ENCODE measurements around the gene STX5. TPM values are rescaled to one million over a fixed set of nuclear protein-coding genes. Genes with fewer than 3 reads are reported as not detected.
"Not testable (repeated sequence)": the region's sequence is repeated elsewhere in the genome, so short reads cannot be mapped to it uniquely, and the experiment has no call there.

Gene STX5
- total and polyA plus RNA-seq, 4 donors: 31.1 to 48.5 (median 43.4) TPM

DNA sequence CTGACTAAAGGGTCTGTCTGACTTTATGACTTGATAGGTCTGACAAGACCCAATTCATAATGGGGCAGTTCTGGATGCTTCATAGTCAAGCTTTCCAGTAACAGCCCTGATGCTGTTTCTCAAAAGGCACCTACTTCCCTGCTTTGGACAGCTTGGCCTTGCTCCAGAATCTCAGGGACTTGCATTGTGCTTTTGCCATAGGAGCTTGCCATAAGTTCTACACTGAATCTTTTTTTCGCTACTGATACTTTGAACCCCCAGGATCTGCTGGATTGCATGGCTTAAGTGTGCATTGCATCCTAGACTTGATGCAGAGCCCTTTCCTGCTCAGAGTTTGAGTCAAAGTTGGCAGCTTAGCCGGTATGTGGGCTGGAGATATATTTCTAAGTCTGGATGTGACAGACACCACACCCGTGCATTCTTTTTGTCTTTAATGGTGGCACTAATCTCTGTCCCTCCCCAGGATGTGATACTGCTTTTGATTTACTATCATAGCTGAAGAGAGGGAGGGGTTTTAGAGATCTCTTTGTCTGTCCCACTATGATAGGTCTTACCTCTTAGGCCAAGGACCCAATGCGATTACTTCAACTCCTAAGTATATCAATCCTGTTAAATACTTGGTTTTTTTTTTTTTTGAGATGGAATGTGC, 32.0 kb upstream of the STX5 start:
- Histone ChIP-seq H3K27ac (ENCODE audit: low read depth, low read length) (no peak overlapping the region), H3K9me3 (ENCODE audit: control insufficient read depth, insufficient read depth, low read length) (no peaks in the 10 kb centered on the region), H3K27me3 (ENCODE audit: control insufficient read depth, insufficient read depth, low read length) (no peaks in the 10 kb centered on the region), H3K36me3 (ENCODE audit: control insufficient read depth, insufficient read depth, low read length) (peaks cover 2% of the 10 kb centered on the region), H3K4me3 (ENCODE audit: low read depth, low read length) (no peak overlapping the region), H3K4me1 (ENCODE audit: control insufficient read depth, insufficient read depth, low read length) (peaks cover 4% of the 10 kb centered on the region)
- WGBS (ENCODE audit: insufficient coverage): 71% methylated on average over 2 of the region's 4 CpGs
- DNase-seq (ENCODE audit: low read depth in 4 of 6, low spot score in 6 of 6): no peak

DNA sequence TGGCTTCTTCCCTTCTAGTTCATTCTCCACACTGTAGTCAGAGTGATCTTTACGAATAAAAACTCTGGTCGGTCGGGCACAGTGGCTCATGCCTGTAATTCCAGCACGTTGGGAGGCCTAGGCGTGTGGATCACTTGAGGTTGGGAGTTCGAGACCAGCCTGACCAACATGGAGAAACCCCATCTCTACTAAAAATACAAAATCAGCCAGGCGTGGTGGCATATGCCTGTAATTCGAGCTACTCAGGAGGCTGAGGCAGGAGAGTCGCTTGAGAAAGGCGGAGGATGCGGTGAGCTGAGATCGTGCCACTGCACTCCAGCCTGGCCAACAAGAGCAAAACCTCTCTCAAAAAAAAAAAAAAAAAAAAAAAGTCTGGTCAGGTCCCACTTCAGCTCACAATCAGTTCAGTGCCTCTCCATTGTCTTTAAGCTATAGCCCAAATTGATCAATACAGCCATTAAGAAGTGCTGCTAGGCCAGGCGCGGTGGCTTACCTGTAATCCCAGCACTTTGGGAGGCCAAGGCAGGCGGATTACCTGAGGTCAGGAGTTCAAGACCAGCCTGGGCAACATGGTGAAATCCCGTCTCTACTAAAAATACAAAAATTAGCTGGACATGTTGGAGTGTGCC, 29.8 kb upstream of the STX5 start:
- DNase-seq (ENCODE audit: low read depth in 4 of 6, low spot score in 6 of 6); H3K4me3 ChIP-seq (ENCODE audit: low read depth, low read length); H3K9me3 ChIP-seq (ENCODE audit: control insufficient read depth, insufficient read depth, low read length); H3K27me3 ChIP-seq (ENCODE audit: control insufficient read depth, insufficient read depth, low read length); H3K27ac ChIP-seq (ENCODE audit: low read depth, low read length); H3K36me3 ChIP-seq (ENCODE audit: control insufficient read depth, insufficient read depth, low read length): not testable (repeated sequence)
- H3K4me1 ChIP-seq (ENCODE audit: control insufficient read depth, insufficient read depth, low read length): peaks cover 17% of the 10 kb centered on the region
- WGBS (ENCODE audit: insufficient coverage): 88% methylated on average over 12 of the region's 16 CpGs

DNA sequence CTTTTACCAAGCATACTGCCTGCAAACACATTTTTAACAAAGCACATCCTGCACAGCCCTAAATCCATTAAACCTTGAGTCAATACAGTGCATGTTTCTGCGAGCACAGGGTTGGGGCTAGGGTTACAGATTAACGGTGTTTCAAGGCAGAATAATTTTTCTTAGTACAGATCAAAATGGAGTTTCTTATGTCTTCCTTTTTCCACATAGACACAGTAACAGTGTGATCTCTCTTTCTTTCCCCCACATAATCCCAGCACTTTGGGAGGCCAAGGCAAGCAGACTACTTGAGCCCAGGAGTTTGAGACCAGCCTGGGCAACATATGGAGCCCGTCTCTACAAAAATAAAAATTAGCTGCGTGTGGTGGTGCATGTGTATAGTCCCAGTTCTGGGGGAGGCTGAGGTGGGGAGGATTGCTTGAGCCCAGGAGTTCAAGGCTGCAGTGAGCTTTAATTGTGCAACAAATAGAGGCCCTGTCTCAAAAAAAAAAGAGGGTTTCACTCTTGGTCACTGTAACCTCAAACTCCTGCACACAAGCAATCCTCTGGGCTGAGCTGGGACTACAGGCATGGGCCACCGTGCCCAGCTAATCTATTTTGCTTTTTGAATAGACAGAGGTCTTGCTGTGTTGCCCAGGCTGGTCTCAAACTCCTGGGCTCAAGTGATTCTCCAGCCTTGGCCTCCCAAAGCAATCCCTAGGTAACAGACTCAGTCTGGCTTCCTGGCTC, 29.1 kb upstream of the STX5 start:
- Histone ChIP-seq H3K36me3 (ENCODE audit: control insufficient read depth, insufficient read depth, low read length) (no peaks in the 10 kb centered on the region), H3K27ac (ENCODE audit: low read depth, low read length) (no peak overlapping the region), H3K4me3 (ENCODE audit: low read depth, low read length) (no peak overlapping the region), H3K9me3 (ENCODE audit: control insufficient read depth, insufficient read depth, low read length) (no peaks in the 10 kb centered on the region), H3K4me1 (ENCODE audit: control insufficient read depth, insufficient read depth, low read length) (peaks cover 24% of the 10 kb centered on the region), H3K27me3 (ENCODE audit: control insufficient read depth, insufficient read depth, low read length) (no peaks in the 10 kb centered on the region)
- 100% methylated on average over 3 of the region's 5 CpGs for WGBS (ENCODE audit: insufficient coverage)
- DNase-seq (ENCODE audit: low read depth in 4 of 6, low spot score in 6 of 6): no peak

DNA sequence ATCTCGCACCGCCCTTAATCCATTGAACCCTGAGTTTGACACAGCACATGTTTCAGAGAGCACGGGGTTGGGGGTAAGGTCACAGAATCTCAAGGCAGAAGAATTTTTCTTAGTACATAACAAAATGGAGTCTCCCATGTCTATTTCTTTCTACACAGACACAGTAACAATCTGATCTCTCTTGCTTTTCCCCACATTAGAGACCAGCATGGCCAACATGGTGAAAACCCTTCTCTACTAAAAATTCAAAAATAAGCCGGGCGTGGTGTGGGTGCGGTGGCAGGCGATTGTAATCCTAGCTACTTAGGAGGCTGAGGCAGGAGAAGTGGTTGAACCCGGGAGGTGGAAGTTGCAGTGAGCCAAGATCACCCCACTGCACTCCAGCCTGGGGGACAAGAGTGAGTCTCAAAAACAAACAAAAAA, 27.4 kb upstream of the STX5 start:
- H3K9me3 ChIP-seq (ENCODE audit: control insufficient read depth, insufficient read depth, low read length); H3K36me3 ChIP-seq (ENCODE audit: control insufficient read depth, insufficient read depth, low read length); H3K4me3 ChIP-seq (ENCODE audit: low read depth, low read length); H3K27me3 ChIP-seq (ENCODE audit: control insufficient read depth, insufficient read depth, low read length); DNase-seq (ENCODE audit: low read depth in 4 of 6, low spot score in 6 of 6); H3K27ac ChIP-seq (ENCODE audit: low read depth, low read length): not testable (repeated sequence)
- peaks cover 25% of the 10 kb centered on the region for H3K4me1 ChIP-seq (ENCODE audit: control insufficient read depth, insufficient read depth, low read length)
- 83% methylated on average over 2 of the region's 8 CpGs for WGBS (ENCODE audit: insufficient coverage)

DNA sequence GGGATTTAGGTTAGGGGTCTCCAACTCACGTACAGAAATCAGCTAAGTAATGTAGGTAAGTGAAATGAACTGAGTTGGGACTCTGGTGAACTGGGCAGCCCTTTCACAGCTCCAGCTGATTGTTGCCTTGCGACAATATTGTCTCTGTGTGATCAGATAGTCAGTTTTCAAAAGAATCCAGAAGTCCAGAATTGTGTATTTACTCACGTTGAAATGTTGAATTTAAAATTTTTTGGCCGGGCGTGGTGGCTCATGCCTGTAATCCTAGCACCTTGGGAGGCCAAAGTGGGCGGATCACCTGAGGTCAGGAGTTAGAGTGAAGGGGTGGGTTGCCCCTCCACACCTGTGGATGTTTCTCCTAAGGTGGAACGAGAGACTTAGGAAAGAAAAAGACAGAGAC, 26.4 kb upstream of the STX5 start:
- Histone ChIP-seq H3K27me3 (ENCODE audit: control insufficient read depth, insufficient read depth, low read length) (no peaks in the 10 kb centered on the region), H3K9me3 (ENCODE audit: control insufficient read depth, insufficient read depth, low read length) (no peaks in the 10 kb centered on the region), H3K27ac (ENCODE audit: low read depth, low read length) (no peak overlapping the region), H3K4me3 (ENCODE audit: low read depth, low read length) (no peak overlapping the region), H3K36me3 (ENCODE audit: control insufficient read depth, insufficient read depth, low read length) (peaks cover 5% of the 10 kb centered on the region), H3K4me1 (ENCODE audit: control insufficient read depth, insufficient read depth, low read length) (peaks cover 25% of the 10 kb centered on the region)
- WGBS (ENCODE audit: insufficient coverage): 62% methylated on average over 6 of the region's 7 CpGs
- DNase-seq (ENCODE audit: low read depth in 4 of 6, low spot score in 6 of 6): no peak

DNA sequence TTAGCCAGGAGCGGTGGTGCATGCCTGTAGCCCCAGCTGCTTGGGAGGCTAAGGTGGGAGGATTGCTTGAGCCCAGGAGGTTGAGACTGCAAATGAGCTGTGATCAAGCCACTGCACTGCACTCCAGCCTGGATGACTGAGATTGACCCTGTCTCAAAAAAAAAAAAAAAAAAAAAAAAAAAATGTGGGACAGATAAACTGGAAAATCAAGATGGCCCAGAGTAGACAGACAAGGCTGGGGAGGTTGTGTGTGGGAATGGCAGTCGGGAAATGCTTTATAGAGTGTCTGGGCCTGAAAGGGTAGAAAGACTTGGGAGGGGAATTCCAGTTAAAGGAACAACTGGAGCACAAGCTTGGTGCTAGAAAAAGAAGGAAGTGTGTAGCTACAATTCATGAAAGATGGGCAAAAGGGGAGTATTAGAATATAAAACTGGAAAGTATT, 25.7 kb upstream of the STX5 start:
- Histone ChIP-seq H3K27ac (ENCODE audit: low read depth, low read length) (no peak overlapping the region), H3K4me1 (ENCODE audit: control insufficient read depth, insufficient read depth, low read length) (peaks cover 25% of the 10 kb centered on the region), H3K36me3 (ENCODE audit: control insufficient read depth, insufficient read depth, low read length) (peaks cover 10% of the 10 kb centered on the region), H3K9me3 (ENCODE audit: control insufficient read depth, insufficient read depth, low read length) (no peaks in the 10 kb centered on the region), H3K27me3 (ENCODE audit: control insufficient read depth, insufficient read depth, low read length) (no peaks in the 10 kb centered on the region), H3K4me3 (ENCODE audit: low read depth, low read length) (no peak overlapping the region)
- no peak for DNase-seq (ENCODE audit: low read depth in 4 of 6, low spot score in 6 of 6)
- 55% methylated on average over 2 of the region's 2 CpGs for WGBS (ENCODE audit: insufficient coverage)

DNA sequence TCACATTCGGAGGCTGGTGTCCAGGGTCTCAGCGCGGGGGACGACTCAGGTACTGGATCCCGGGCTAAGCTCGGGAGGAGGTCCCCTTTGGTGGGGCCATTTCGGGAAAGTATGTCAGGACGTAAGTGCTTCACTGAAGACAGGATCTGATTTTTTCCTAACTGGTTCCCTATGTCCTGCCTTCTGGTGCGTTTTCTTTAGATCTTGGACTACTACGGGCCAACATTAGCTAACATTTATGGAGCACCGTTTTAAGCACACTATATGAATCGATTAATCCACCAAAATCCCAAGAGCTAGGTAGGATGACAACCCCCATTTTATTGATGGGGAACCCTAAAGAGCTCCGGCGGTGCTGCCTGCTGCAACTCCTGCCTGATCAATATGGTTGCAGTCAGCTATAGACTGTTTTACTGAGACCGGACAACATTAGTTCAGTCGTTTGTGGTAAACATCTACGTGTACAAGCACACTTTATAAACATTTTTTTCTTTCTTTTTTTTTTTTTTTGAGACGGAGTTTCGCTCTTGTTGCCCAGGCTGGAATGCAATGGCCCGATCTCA, 24.6 kb upstream of the STX5 start:
- DNase-seq (ENCODE audit: low read depth in 4 of 6, low spot score in 6 of 6): no peak
- H3K4me3 ChIP-seq (ENCODE audit: low read depth, low read length): peak overlapping the region; percentile 100
- peaks cover 20% of the 10 kb centered on the region for H3K36me3 ChIP-seq (ENCODE audit: control insufficient read depth, insufficient read depth, low read length)
- no peaks in the 10 kb centered on the region for H3K27me3 ChIP-seq (ENCODE audit: control insufficient read depth, insufficient read depth, low read length)
- under 1% methylated on average over 16 of the region's 20 CpGs for WGBS (ENCODE audit: insufficient coverage)
- peak overlapping the region; percentile 82 for H3K27ac ChIP-seq (ENCODE audit: low read depth, low read length)
- H3K4me1 ChIP-seq (ENCODE audit: control insufficient read depth, insufficient read depth, low read length): peaks cover 21% of the 10 kb centered on the region
- no peaks in the 10 kb centered on the region for H3K9me3 ChIP-seq (ENCODE audit: control insufficient read depth, insufficient read depth, low read length)

DNA sequence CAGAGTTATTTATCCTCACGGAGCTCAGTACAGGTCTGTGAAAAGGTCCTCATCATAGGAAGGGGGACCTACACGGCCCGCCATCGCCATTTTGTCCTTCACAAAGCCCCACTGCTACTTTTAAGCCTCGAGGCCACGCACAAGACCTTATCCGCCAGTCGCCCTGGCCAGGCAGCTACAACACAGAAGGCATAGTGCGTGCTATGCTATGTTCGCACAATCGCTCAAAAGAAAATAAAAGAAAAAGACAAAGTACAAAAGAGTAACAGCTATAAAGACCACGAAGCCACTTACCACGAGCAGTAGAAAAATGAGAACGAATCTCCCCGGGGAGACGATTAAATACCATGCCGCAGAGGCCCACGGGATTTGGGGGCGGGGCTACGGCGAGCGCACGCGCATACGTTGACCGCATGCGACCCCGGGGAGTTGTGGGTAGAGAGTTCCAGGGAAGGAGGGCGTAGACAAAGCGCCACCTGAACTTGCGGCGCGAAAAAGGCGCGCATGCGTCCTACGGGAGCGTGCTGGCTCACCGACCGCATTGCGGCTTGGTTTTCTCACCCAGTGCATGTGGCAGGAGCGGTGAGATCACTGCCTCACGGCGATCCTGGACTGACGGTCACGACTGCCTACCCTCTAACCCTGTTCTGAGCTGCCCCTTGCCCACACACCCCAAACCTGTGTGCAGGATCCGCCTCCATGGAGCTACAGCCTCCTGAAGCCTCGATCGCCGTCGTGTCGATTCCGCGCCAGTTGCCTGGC, 23.9 kb upstream of the STX5 start:
- DNase-seq (ENCODE audit: low read depth in 4 of 6, low spot score in 6 of 6): peak; percentile 91 to 99 (median 96)
- Histone ChIP-seq H3K27me3 (ENCODE audit: control insufficient read depth, insufficient read depth, low read length) (no peaks in the 10 kb centered on the region), H3K4me3 (ENCODE audit: low read depth, low read length) (peak overlapping the region; percentile 100), H3K9me3 (ENCODE audit: control insufficient read depth, insufficient read depth, low read length) (no peaks in the 10 kb centered on the region), H3K27ac (ENCODE audit: low read depth, low read length) (peak overlapping the region; percentile 82), H3K36me3 (ENCODE audit: control insufficient read depth, insufficient read depth, low read length) (peaks cover 26% of the 10 kb centered on the region), H3K4me1 (ENCODE audit: control insufficient read depth, insufficient read depth, low read length) (peaks cover 21% of the 10 kb centered on the region)
- WGBS (ENCODE audit: insufficient coverage): under 1% methylated on average over 52 of the region's 54 CpGs
